ENCODE data around the gene ZC2HC1B. TPM values are rescaled to one million over a fixed set of nuclear protein-coding genes. Genes with fewer than 3 reads are reported as not detected.

Gene ZC2HC1B
- total and polyA plus RNA-seq, 10 donors = 0.17 to 0.85 (median 0.30) TPM; not detected in 5

DNA sequence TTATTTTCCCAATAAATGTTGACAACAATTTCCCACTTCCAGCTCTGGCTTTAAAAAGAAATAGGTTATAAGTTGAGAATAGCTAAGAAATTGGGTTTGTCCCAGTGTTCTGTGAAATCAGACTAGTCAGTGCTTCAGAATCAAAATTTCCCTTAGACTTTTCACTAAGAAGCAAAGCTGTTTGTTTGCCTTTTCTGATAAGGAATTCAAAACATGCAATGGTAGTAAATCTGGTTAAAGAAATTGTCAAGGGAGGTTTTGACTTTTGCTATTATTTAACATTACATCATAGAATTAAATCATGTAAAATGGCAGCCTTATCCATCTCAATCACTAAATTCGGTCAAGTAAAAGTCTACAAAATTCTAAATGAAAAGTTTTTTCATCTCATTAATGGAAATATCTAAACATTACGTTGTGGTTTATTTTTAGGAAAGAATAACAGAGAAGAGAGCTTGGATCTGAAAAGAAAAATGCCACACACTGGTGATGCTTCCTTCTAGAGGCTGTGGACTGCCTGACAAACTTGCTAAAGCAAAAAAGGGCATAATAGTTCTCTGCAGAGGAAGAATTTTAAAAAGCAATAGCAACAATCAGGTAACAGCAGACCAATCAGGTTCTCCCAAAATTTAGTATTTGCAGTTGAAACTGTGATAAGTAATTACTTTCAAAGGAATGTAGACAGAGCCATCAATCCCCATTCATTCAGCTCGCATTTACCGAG is 107.4 kb downstream of the ZC2HC1B start:
- Histone ChIP-seq H3K4me1 (peaks cover 0 to 31% (median 3%) of the 10 kb centered on the region in 6 donors), H3K27ac (no peak overlapping the region), H3K36me3 (no peaks in the 10 kb centered on the region), H3K9me3 (no peaks in the 10 kb centered on the region), H3K27me3 (replicated peaks in 1 of 7) (no peaks in the 10 kb centered on the region), H3K4me3 (no peak overlapping the region)
- 76 to 94% (median 81%) methylated on average over 4 of the region's 4 CpGs for WGBS, 5 donors
- no peak for TF ChIP-seq POLR2AphosphoS5 (IDR thresholded peaks at IDR 0.05)
- TF ChIP-seq, protein P1, sequence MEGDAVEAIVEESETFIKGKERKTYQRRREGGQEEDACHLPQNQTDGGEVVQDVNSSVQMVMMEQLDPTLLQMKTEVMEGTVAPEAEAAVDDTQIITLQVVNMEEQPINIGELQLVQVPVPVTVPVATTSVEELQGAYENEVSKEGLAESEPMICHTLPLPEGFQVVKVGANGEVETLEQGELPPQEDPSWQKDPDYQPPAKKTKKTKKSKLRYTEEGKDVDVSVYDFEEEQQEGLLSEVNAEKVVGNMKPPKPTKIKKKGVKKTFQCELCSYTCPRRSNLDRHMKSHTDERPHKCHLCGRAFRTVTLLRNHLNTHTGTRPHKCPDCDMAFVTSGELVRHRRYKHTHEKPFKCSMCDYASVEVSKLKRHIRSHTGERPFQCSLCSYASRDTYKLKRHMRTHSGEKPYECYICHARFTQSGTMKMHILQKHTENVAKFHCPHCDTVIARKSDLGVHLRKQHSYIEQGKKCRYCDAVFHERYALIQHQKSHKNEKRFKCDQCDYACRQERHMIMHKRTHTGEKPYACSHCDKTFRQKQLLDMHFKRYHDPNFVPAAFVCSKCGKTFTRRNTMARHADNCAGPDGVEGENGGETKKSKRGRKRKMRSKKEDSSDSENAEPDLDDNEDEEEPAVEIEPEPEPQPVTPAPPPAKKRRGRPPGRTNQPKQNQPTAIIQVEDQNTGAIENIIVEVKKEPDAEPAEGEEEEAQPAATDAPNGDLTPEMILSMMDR (IDR thresholded peaks at IDR 0.05 in 8 of 11, conservative IDR thresholded peaks at IDR 0.05 in 3 of 11) = no peak
- TF ChIP-seq POLR2A (IDR thresholded peaks at IDR 0.05) = no peak
- intact Hi-C loops (cut with DNase I; ENCODE audit: low total_unique reads) = no loop called here
- DNase-seq = no peak

DNA sequence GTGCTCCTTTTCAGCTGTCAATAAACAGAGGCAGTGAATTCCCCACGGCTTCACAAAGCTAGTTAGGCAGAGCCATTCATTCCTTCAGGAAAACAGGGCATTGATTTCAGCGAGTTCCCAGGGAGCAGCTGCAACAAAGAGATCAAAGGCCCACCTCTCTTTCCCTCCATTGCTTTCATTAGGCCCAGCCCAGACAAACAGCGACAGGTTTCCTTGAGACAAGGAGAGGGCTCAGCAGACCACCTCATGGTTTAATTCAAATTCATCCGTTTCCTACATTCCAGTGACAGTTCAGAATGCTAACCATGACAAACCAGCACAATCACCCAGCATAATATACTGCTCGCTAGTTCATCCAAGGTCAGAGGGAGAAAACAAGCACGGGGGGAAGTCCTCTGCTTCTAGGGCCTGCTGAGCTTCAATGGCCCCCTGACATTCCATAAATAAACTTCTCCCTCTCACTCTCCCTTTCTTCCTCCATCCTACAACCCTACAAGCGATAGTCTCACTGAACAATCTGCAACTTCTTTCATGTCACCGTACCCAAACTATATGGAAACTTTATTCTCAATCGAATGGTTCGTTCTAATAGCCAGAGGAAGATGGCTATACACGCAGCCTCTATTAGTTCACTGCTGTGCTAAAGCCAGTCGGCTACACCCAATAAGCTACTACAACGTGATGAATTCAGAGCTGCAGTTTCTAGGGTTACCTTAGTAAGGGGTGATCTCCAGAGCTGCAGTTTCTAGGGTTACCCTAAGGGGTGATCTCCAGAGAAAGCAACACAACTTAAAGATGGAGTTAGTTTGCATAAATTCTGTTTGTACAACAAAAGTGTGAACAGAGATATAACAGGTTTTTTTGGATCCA is 109.1 kb downstream of the ZC2HC1B start:
- Histone ChIP-seq H3K27ac (peak overlapping the region in 1 of 8 donors; percentile 9), H3K9me3 (no peaks in the 10 kb centered on the region), H3K36me3 (no peaks in the 10 kb centered on the region), H3K4me1 (peaks cover 0 to 21% (median under 1%) of the 10 kb centered on the region in 6 donors), H3K4me3 (no peak overlapping the region), H3K27me3 (replicated peaks in 1 of 7) (no peaks in the 10 kb centered on the region)
- TF ChIP-seq, protein P1 (IDR thresholded peaks at IDR 0.05 in 8 of 11, conservative IDR thresholded peaks at IDR 0.05 in 3 of 11) = no peak
- TF ChIP-seq POLR2AphosphoS5 (IDR thresholded peaks at IDR 0.05) (no peak), POLR2A (IDR thresholded peaks at IDR 0.05) (no peak)
- WGBS, 5 donors = 67 to 85% (median 78%) methylated on average over 13 of the region's 13 CpGs
- DNase-seq = no peak
- intact Hi-C loops (cut with DNase I; ENCODE audit: low total_unique reads) = no loop called here

DNA sequence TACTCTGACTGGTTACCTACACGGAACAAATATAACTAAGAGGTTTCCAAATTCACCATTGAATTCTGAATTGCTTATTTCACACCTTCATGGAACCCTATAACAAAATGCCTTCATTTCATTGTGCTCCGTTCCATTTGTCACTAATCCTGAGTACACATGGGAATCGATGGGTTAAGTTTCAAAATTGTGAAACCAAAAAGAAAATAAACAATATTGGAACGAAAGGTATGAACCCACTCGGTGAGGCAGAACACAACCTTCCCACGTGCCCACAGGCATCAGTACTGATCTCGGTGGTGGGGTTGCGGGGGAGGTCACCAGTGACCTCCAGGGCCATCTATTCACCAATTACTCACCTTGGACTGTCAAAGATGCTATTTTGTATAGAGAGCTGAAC is 109.8 kb downstream of the ZC2HC1B start:
- no peak overlapping the region for H3K27ac ChIP-seq
- no peaks in the 10 kb centered on the region for H3K9me3 ChIP-seq
- WGBS, 5 donors = 80 to 93% (median 82%) methylated on average over 8 of the region's 8 CpGs
- DNase-seq = no peak
- intact Hi-C loops (cut with DNase I; ENCODE audit: low total_unique reads) = no loop called here
- H3K4me3 ChIP-seq = no peak overlapping the region
- H3K4me1 ChIP-seq = peaks cover 0 to 18% (median 0%) of the 10 kb centered on the region in 6 donors
- no peak for TF ChIP-seq POLR2A (IDR thresholded peaks at IDR 0.05)
- TF ChIP-seq, protein P1 (IDR thresholded peaks at IDR 0.05 in 8 of 11, conservative IDR thresholded peaks at IDR 0.05 in 3 of 11) = no peak
- no peak for TF ChIP-seq POLR2AphosphoS5 (IDR thresholded peaks at IDR 0.05)
- no peaks in the 10 kb centered on the region for H3K27me3 ChIP-seq (replicated peaks in 1 of 7)
- H3K36me3 ChIP-seq = no peaks in the 10 kb centered on the region

All from spleen (tissue), 11 donors.